ENCODE data around the gene SLC17A5.
A peak's percentile ranks its signal among the peaks of the same experiment; 100 is the strongest.
"Not testable (repeated sequence)": the region's sequence is repeated elsewhere in the genome, so short reads cannot be mapped to it uniquely, and the experiment has no call there.

The SLC17A5 gene

DNA sequence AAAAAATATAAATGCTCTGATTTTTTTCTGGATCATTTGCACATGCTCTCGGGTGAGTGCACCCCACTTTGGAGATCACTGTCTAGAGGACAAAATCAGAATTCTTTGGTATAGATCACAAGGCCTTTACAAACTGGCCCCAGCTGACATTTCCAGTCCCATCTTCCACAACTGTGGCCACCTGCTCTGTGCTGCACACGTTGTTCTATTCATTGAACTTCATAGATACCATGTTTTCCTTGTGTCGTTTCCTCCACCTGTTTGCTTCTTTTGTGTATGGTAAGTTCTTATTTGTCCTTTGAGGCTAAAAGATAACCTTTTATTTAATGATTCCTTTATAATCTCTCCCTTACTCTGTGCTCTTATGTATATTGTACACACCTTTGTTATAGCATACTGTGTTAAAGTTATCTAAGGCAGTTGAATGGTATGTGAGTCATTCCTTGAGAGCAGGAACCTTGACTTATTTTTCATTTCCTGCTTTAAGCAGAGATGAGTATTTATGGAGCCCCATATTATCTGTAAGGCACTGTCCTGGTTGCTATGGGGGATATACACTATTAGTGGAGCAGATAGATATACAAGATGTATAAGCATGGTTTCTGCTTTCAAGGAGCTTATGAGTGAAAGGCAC, 12.0 kb upstream of the SLC17A5 start:
- peak; percentile 16 for DNase-seq (ENCODE audit: low read depth)

DNA sequence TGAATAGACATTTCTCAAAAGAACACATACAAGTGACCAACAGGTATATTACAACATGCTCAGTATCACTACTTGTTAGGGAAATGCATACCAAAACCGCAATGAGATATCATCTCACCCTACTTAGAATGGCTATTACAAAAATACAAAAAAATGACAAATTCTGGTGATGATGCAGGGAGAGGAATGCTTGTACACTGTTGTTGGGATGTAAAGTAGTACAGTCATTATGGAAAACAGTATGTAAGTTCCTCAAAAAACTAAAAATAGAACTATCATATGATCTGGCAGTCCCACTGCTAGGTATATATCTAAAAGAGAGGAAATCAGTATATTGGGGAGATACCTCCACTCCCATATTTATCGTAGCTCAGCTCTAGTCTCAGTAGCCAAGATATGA, 10.9 kb upstream of the SLC17A5 start:
- no peak for DNase-seq (ENCODE audit: low read depth)

DNA sequence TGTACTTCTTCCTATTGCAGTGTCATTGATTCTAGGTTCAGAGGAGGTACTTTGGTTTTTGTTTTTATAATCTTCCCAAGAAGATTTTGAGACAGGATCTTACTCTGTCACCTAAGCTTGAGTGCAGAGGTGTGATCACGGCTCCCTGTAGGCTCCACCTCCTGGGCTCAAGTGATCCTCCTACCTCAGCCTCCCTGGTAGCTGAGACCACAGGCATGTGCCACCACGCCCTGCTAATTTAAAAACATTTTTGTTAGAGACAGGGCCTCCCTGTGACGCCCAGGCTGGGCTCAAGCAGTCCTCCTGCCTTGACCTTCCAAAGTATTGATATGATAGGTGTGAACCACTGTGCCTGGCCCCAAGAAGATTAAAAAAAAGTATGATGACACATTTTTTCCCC, 3.4 kb upstream of the SLC17A5 start:
- no peak for DNase-seq (ENCODE audit: low read depth)

DNA sequence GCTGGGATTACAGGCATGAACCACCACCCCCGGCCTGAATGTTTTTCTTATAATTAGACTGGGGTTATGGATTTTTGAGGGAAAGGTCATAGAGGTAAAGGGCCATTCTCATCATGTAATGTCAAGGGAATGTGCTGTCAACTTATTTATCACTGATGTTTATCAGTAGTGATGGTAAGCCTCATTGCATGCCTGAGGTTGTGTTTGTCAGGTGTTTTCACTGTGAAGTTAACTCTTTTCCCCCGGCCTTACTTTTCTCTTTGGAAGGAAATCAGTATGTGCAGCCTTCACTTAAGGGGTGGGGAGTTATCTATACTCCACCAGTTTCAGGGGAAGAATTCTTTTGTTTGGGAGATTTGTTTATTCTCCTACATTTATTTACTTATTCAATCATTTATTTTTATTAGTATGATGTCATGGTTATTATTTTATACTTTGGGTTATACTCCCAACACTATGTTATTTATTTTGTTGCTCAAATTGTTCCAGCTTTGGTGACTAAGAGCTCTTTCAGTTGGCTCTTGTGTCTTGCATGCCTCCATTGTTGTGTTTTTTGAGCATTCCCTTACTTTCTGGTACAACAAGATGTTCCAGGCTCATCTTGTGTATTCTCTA, 2.8 kb upstream of the SLC17A5 start:
- no peak for DNase-seq (ENCODE audit: low read depth)

DNA sequence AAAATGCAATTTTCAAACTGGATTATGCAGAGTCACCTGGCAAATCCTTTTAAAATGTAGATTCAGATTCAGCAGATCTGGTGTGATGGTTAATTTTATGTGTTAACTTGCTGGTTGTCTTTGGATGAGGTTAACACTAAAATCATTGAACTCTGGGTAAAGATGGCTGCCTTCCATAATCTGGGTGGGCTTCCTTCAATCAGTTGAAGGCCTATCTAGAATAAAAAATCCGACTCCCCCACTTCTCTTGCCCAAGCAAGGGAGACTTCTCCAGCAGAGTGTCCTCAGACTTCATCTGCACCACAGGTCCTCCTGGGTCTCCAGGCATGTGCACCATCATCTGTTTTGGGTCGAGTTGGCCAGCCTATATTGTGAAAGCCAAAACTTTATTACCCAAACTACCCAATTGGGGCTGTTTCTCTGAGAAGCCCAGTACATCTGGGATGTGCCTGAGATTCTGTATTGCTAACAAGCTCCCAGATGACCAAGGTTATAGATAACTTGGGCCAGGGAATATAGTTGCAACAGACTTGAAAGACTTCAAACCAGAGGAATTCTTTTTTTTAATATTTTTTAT, 1.6 kb upstream of the SLC17A5 start:
- DNase-seq (ENCODE audit: low read depth): no peak

DNA sequence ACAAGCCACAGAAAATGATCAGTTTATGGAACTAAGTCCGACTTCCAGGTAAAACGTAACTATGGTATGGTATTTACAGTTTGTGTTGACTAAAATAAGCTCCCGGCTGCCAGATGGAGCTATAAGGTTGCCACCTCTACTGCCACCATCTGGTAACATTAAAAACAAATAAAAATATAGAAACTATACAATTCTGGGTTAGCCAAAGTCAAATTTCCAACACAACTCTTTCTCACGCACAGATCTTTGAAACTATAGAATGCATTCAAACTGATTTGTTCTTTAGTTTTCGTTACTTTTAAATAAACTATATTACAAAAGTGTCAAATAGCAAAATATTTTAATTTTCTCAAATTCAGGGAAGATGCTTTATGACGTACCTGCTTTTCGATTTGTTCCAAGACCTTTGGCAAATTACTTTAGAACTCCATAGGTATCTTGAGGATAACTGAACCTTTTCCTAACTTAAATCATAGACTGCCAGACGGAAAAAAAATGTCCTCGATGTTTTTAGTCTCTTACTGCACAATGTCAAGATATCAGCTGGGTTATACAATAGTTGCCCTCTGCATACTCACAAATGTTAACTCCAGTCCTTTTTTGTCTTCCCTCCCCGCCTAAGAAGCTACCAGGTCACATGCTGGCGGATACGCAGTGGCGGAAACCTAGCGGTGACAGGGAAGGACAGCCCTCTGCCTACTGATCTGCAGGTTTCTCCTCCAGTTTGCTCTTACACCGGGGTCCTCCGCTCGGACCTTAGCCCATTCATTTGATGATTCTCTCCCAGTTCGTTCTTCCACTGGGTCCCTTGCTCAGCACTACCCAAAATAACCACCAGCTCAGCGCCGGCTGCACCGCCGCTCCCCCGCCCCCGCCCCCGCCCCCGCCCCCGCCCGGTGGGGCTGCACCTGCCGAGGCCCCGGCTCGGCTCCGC, 888 bp downstream of the SLC17A5 start:
- DNase-seq (ENCODE audit: low read depth): peak; percentile 33

DNA sequence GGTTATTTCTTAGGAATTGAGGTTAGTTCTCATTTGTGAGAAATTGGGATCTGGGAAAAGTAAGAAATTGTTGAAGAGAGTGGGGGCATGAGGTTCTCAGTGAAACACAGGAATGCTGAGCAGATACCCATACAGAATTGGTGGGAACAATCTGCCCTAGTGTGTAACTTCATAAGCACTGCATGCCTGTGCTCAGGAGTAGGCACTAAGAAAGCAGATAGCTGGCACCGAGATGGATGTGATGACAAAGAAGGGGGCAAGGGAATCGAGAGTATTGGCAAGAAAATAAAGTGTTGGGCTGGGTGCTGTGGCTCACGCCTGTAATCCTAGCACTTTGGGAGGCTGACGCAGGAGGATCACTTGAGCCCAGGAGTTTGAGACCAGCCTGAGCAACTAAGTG, 4.0 kb downstream of the SLC17A5 start:
- DNase-seq (ENCODE audit: low read depth): no peak

DNA sequence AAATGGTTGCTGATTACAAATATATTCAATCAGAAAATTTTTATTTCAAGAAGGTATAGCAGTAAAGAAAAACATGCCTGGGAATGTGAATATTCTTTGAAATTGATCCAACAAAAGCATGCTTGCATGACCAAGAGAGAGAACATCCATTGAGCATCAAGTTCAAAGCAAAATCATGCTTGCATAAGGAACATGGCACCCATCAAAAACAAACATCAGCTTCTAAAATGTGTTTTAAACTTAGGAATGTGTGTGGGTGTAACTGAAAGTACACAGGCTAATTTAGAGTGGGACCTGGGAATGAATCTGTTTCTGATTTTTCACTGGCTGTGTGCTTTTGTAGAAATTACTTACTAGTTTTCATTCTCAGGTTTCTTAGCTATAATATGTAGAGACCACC, 5.6 kb downstream of the SLC17A5 start:
- DNase-seq (ENCODE audit: low read depth): no peak

DNA sequence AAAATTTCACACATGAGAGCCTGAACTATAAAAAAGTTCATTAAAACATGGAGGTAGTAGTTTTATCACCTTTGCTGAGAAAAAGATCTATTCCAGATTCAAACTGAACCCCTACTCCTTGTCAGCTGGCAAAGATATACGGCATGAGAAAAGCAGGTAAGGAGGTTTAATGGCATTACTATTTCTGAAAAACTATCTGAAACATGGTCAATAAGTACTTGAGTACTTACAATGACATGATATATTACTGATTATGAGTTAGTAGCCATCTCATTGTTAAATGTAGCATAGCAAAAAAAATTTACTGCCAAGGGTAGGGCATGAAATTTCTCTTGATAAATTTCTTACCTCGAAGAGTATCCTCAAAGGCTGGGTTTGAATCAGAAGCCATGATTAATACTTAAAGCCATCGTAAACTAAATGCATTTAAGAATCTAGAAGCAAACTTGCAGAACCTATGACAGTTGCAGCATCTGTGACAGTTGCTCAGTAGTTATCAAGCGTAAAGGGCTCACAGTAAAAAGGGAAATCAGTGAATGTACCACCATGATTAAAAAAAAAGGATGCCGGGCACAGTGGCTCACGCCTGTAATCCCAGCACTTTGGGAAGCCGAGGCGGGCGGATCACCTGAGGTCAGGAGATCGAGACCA, 8.7 kb downstream of the SLC17A5 start:
- no peak for DNase-seq (ENCODE audit: low read depth)

DNA sequence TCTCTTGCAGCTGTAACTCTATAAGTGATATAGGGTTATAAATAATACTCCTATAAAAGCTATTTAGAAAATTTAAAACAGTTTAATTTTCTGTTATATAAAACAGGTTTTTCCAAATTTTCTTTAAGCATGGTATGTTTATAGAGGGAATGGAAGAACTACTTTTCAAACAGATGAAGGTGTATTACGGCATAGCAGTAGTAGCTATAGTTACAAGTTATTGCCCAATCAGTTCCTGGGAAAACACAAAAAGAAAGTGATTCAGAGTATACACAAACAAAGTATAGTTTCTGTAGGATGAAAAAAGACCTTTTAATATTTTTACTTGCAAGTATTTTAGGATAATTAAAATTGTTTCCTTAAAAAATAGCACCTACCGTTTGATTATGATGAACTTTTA, 9.8 kb downstream of the SLC17A5 start:
- DNase-seq (ENCODE audit: low read depth): peak; percentile 48

DNA sequence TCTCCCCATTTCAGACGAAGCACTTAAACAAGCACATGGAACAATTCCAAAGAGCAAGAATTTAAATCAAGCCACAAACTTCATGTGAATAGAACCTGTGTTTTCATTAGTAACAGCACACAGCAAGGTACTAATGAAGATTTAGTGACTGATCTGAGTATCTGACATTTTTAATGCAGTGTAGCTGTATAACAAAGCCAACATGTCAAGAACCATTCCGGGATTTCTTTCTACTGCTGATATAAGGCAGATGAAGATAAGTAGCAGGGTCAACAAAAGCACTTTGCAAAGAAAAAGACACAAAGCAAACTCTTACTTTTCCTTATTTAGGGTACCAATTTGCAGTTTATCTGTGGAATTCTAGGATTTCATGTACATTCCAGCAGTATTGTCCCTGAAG, 11.3 kb downstream of the SLC17A5 start:
- DNase-seq (ENCODE audit: low read depth): no peak

DNA sequence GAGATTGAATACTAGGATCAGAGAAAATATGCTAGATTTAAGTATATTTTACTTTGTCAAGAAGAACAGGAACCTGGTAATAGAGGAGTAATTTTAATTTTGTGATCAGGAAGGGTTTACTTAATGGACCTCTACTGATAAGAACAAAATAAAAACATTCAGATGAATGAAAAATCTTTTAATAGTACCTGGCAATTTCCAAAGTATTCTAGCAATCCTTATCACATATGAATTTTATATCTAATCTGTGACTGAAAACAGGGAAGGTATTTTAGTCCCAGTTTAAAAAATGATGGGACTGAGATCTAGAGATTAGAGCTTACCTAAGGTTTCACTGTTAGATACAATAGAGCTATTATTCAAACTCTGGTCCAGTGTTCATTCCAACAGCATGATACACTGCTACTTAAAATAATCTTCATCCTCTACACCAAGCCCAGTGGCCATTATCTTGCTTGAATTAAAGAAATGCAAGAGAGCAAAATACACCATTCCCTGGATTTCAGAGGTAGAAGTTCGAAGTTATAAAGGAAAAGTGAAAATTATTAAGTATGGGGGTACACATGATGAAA, 13.5 kb downstream of the SLC17A5 start:
- no peak for DNase-seq (ENCODE audit: low read depth)

DNA sequence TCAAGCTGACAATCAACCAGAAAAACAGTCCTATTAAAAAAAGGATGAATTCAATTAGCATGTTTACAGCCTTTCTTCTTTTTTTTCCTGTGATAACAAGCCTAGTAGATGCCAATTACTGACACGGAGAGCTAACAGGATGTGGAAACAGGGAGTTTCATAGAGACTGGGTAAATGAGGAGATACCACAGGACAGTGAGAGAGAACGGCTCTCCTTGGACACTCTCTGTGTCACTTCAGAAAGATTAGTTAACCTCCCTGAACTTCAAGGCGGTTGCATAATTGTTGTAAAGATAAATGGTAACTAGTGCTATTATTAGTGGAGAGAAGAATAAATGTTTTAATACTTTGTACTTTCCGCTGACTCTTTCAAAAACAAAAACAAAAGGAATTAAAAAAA, 14.8 kb downstream of the SLC17A5 start:
- DNase-seq (ENCODE audit: low read depth): peak; percentile 32

DNA sequence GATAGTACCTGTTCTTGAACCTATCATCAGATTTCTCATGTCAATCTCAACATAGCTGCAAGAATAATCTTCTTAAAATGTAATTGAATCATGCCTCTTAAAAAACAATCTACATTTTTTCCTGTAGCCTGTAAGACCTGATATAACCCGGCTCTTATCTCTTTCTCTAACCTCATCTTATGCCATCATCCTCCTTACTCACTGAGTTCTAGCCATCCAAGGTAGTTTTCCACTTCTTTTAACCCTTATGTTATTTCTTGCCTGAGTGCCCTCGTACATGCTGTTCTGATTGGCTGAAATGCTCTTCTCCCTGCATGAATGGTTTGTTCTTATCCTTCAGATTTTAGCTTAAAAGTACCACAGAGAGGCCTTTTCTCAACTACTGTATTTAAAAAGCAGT, 16.4 kb downstream of the SLC17A5 start:
- peak; percentile 88 for DNase-seq (ENCODE audit: low read depth)

DNA sequence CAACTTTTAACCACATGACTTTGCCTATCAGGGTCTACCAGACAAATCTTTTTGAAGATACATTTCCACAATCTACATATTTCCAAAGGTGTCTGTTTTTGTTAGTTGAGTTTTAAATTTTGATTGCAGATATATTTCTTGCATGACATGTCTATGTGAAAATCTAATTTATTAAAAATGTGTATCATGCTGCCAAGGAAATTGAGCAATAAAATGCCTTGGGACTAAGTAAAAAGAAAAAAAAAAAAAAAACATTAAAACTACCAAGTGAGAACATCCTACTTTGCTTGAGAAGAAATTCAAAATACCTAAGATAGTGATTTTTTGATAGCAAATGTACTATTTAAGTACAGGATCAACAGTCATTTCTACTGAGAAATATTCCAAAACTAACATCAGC, 17.7 kb downstream of the SLC17A5 start:
- peak; percentile 55 for DNase-seq (ENCODE audit: low read depth)

DNA sequence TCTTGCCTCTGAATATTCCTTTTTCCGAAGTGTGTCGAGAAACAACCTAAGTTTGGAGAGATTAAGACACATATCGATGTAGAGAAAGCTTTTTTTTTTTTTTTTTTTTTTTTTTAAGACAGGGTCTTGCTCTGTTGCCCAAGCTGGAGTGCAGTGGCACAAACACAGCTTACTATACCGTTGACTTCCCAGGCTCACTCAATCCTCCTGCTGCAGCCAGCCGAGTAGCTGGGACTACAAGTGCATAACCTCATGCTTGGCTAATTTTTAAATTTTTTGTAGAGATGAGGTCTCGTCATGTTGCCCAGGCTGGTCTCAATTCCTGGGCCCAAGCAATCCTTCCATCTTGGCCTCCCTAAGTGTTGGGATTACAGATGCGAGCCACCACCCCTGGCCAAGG, 21.4 kb downstream of the SLC17A5 start:
- no peak for DNase-seq (ENCODE audit: low read depth)

DNA sequence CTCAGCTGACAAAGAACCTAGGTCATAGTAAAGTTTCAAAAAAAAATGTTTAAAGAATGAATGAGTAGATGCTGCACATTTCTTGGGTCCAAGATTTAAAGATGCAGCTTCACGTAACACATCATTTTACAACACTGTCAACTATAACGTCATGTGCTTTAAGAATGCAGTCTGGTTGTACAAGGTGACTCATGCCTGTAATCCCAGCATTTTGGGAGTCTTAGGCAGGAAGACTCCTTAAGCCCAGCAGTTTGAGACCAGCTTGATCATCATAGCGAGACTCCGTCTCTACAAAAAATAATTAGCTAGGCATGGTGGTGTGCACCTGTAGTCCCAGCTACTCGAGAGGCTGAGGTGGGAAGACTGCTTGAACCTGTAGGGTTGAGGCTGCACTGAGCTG, 21.9 kb downstream of the SLC17A5 start:
- DNase-seq (ENCODE audit: low read depth): peak; percentile 85

DNA sequence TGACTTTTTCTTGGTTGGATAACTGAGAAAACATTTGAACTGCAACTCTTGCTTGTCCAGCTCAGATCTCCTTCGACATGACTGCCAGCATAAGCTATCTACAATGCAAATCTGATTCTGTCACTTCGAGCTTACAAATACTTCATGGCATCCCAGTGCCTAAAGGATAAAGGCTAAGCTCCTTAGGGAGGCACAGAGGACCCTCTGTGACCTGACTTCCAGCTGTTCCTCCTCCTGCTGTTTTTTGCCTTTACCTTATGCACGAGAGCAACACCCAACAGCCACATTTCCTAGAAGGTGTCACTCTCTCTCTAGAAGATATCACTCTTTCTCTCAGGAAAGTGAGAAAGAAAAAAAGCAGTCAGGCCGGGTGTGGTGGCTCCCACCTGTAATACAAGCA, 23.4 kb downstream of the SLC17A5 start:
- DNase-seq (ENCODE audit: low read depth): no peak

DNA sequence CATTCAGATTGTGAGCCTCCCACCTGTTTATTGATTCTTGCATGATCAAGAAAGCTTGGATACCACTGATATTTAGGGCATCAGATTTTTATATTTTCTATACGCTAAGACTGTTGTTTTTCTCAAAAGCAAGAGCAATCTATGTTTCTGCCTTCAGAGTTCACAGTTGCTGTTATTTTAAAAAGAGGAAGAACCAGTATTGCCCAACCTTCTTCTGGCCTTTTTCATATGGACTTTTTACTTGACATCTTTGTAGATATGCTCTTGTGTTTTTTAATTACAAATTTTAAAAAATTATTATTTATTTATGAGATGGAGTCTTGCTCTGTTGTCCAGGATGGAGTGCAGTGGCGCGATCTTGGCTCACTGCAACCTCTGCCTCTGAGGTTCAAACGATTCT, 28.9 kb downstream of the SLC17A5 start:
- DNase-seq (ENCODE audit: low read depth): no peak

DNA sequence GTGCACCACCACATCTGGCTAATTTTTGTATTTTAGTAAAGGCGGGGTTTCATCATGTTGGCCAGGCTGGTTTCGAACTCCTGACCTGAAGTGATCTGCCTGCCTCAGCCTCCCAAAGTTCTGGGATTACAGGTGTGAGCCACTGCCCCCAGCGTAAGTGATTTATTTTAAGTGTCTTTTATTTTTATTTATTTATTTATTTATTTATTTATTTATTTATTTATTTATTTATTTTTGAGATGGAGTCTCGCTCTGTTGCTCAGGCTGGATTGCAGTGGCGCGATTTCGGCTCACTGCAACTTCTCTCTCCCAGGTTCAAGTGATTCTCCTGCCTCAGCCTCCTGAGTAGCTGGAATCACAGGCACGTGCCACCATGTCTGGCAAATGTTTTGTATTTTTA, 30.3 kb downstream of the SLC17A5 start:
- not testable (repeated sequence) for DNase-seq (ENCODE audit: low read depth)

DNA sequence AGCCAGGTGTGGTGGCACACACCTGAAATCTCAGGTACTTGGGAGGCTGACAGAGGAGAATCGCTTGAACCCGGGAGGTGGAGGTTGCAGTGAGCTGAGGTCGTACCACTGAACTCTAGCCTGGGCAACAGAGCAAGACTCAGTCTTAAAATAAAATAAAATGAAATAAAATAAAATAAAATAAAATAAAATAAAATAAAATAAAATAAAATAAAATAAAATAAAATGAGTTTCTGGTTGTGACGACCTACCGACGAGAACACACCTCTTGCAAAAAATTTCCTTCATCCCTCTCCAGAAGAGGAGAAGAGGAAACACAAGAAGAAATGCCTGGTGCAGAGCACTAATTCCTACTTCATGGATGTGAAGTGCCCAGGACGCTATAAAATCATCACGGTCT, 35.7 kb downstream of the SLC17A5 start:
- DNase-seq (ENCODE audit: low read depth): not testable (repeated sequence)

DNA sequence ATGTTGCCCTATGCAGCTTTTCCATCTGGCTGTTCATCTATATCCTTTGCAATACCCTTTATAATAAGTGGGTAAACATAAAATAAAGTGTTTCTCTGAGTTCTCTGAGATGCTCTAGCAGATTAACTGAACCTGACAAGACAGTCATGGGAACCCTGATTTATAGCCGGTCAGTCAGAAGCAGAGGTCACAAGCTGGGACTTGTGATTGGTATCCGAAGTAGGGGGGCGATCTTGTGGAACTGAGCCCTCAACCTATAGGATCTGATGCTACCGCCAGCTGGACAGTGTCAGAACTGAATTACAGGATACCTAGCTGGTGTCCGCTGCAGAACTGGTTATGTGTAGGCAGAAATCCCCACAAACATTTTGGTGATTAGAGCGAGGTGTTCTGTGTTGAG, 39.0 kb downstream of the SLC17A5 start:
- no peak for DNase-seq (ENCODE audit: low read depth)
